Renal pelvis (tissue), 4 donors: ENCODE results near the gene ECSCR. TPM values are rescaled to one million over a fixed set of nuclear protein-coding genes. Genes with fewer than 3 reads are reported as not detected.
A peak's percentile ranks its signal among the peaks of the same experiment; 100 is the strongest.
"Not testable (repeated sequence)": the region's sequence is repeated elsewhere in the genome, so short reads cannot be mapped to it uniquely, and the experiment has no call there.

Experiments
- DNase-seq: peaks from one replicate; pipeline ENCODE4 v3.0.0-alpha.2; 2013
- polyA plus RNA-seq, 3 donors: library from polyadenylated mRNA; unstranded; fragments of 120-200 nt; gene quantifications; one replicate each; pipeline ENCODE4 v1.2.1, GENCODE V29; 2013; ENCODE audit not compliant: insufficient read length in 3 of 3

Gene ECSCR
- polyA plus RNA-seq, 3 donors = 21.7 to 30.4 (median 24.4) TPM

GRCh38 chr5:139415221-139415861 lies 47.2 kb downstream of the ECSCR start:
- DNase-seq = no peak

- no peak for DNase-seq
Observed at GRCh38 chr5:139414581-139415130, 47.9 kb downstream of the ECSCR start.

- DNase-seq = no peak
Observed at GRCh38 chr5:139413963-139414362, 48.6 kb downstream of the ECSCR start.

GRCh38 chr5:139413153-139413552 lies 49.4 kb downstream of the ECSCR start:
- no peak for DNase-seq

- DNase-seq = no peak
Observed at GRCh38 chr5:139410993-139411828, 51.3 kb downstream of the ECSCR start.

- no peak for DNase-seq
Observed at GRCh38 chr5:139410121-139410992, 52.2 kb downstream of the ECSCR start.

GRCh38 chr5:139409116-139409515 lies 53.4 kb downstream of the ECSCR start:
- DNase-seq = not testable (repeated sequence)

- no peak for DNase-seq
Observed at GRCh38 chr5:139408191-139408590, 54.4 kb downstream of the ECSCR start.

- DNase-seq = no peak
Observed at GRCh38 chr5:139407517-139407916, 55.0 kb downstream of the ECSCR start.

GRCh38 chr5:139406963-139407362 lies 55.6 kb downstream of the ECSCR start:
- no peak for DNase-seq

- DNase-seq = no peak
Observed at GRCh38 chr5:139404484-139404840, 58.1 kb downstream of the ECSCR start.

GRCh38 chr5:139403787-139404483 lies 58.6 kb downstream of the ECSCR start, which contains the start of gene SPATA24:
SPATA24 (minus strand) TSS chr5:139404089; CDS start chr5:139404060, 29 bp downstream.
- DNase-seq = peak; percentile 98

- DNase-seq = no peak
Observed at GRCh38 chr5:139403418-139403786, 59.1 kb downstream of the ECSCR start.

- no peak for DNase-seq
Observed at GRCh38 chr5:139402561-139403158, 59.9 kb downstream of the ECSCR start.

GRCh38 chr5:139401546-139401945 lies 61.0 kb downstream of the ECSCR start:
- no peak for DNase-seq

- no peak for DNase-seq
Observed at GRCh38 chr5:139399501-139400121, 62.9 kb downstream of the ECSCR start.
